HEK293T (cell line): ENCODE data around the gene CFAP299.

Source experiments
- CTCF ChIA-PET: fragments of 350-600 bp; formaldehyde crosslinking; extraction: SDS; loops from one replicate; lab custom pipeline; 2021; ENCODE audit warnings: antibody characterized with exemption, inconsistent platforms; lab: Yijun Ruan, JAX
- POLR2A ChIA-PET: fragments of 350-600 bp; formaldehyde crosslinking; extraction: SDS; loops from one replicate; lab custom pipeline; 2020; ENCODE audit warnings: antibody characterized with exemption, inconsistent platforms; lab: Yijun Ruan, JAX
- DNase-seq: peaks from one replicate; pipeline ENCODE4 v3.0.0; 2012; ENCODE audit warnings: mixed read lengths; ENCODE audit errors: extremely low spot score
- ARNT ChIP-seq: fragments of 450-650 bp; IDR thresholded peaks from 2 replicates; pipeline ENCODE4 v1.6.1; 2017; ENCODE audit warnings: mild to moderate bottlenecking
- BHLHE40 ChIP-seq: fragments of 450-650 bp; IDR thresholded peaks from 2 replicates; pipeline ENCODE4 v1.6.1; 2016; ENCODE audit warnings: mild to moderate bottlenecking, moderate library complexity, borderline replicate concordance
- CTBP1 ChIP-seq: fragments of 450-650 bp; IDR thresholded peaks from 2 replicates; pipeline ENCODE4 v1.6.1; 2016; ENCODE audit warnings: borderline replicate concordance
- ELF4 ChIP-seq: fragments of 450-650 bp; IDR thresholded peaks from 2 replicates; pipeline ENCODE4 v1.6.1; 2017; ENCODE audit warnings: antibody characterized with exemption
- FOXA1 ChIP-seq: fragments of 450-650 bp; IDR thresholded peaks from 2 replicates; pipeline ENCODE4 v1.6.1; 2016; ENCODE audit warnings: mild to moderate bottlenecking
- FOXK2 ChIP-seq: fragments of 450-650 bp; IDR thresholded peaks from 2 replicates; pipeline ENCODE4 v1.6.1; 2016; ENCODE audit warnings: mild to moderate bottlenecking
- FOXM1 ChIP-seq: fragments of 450-650 bp; IDR thresholded peaks from 2 replicates; pipeline ENCODE4 v1.6.1; 2017; ENCODE audit warnings: mild to moderate bottlenecking, borderline replicate concordance
- HDGF ChIP-seq: fragments of 450-650 bp; IDR thresholded peaks from 2 replicates; pipeline ENCODE4 v1.6.1; 2017; ENCODE audit warnings: antibody characterized with exemption, borderline replicate concordance
- L3MBTL2 ChIP-seq: fragments of 450-650 bp; conservative IDR thresholded peaks from 2 replicates; pipeline ENCODE4 v1.6.1; 2016; ENCODE audit warnings: mild to moderate bottlenecking
- LEF1 ChIP-seq: fragments of 450-650 bp; IDR thresholded peaks from 2 replicates; pipeline ENCODE4 v1.6.1; 2017; ENCODE audit warnings: mild to moderate bottlenecking, borderline replicate concordance
- NFRKB ChIP-seq: fragments of 450-650 bp; IDR thresholded peaks from 2 replicates; pipeline ENCODE4 v1.6.1; 2016; ENCODE audit warnings: mild to moderate bottlenecking, moderate library complexity
- SP1 ChIP-seq: fragments of 450-650 bp; IDR thresholded peaks from 2 replicates; pipeline ENCODE4 v1.6.1; 2017
- SUZ12 ChIP-seq: fragments of 450-650 bp; IDR thresholded peaks from 2 replicates; pipeline ENCODE4 v1.6.1; 2016; ENCODE audit warnings: mild to moderate bottlenecking
- TARDBP ChIP-seq: fragments of 450-650 bp; IDR thresholded peaks from 2 replicates; pipeline ENCODE4 v1.6.1; 2016
- ZNF384 ChIP-seq: fragments of 450-650 bp; IDR thresholded peaks from 2 replicates; pipeline ENCODE4 v1.6.1; 2016
- TF ChIP-seq, protein P1 (sequence below): fragments of 450-650 bp; IDR thresholded peaks from 2 replicates; pipeline ENCODE4 v1.6.1; 2016

The CFAP299 gene

DNA sequence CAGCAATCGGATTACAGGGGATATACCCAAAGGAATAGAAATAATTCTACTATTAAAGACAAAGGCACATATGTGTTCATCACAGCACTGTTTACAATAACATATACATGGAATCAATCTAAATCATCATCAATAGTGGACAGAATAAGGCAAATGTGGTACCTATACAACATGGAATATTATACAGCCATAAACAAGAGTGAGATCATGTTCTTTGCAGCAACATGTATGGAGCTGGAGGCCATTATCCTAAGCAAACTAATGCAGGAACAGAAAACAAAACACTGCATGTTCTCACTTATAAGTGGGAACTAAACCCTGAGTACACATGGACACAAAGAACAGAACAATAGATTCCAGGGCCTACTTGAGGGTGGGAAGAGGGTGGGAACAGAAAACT is 163.2 kb downstream of the CFAP299 start:
- CTCF ChIA-PET = no interaction called here
- POLR2A ChIA-PET = no interaction called here
- TF ChIP-seq NFRKB (no peak), SP1 (no peak), L3MBTL2 (no peak), TARDBP (no peak), HDGF (no peak), CTBP1 (no peak), ELF4 (no peak)
- DNase-seq = no peak

DNA sequence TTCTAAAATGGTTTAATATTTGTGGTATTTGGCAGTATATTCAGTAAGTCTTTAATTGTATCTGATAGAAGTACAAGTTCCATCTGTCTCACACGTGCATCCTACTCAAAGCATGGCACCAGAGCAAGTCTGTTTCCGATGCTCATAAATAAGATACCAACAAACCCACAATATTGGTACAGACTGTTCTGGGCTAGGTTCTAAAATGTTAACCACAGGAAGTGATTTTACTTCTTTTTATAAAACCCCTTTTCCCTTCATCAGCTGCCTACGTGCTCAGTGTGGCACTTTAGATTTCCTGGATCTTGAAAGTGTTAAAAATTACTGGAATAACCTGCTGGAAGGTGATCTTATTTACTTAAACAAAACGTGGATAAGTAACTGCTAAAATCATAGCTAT is 165.1 kb downstream of the CFAP299 start:
- POLR2A ChIA-PET = no interaction called here
- DNase-seq = no peak
- CTCF ChIA-PET = no interaction called here
- no peak for TF ChIP-seq BHLHE40
- TF ChIP-seq CTBP1 = no peak
- no peak for TF ChIP-seq L3MBTL2
- TF ChIP-seq SP1 = no peak
- no peak for TF ChIP-seq SUZ12

DNA sequence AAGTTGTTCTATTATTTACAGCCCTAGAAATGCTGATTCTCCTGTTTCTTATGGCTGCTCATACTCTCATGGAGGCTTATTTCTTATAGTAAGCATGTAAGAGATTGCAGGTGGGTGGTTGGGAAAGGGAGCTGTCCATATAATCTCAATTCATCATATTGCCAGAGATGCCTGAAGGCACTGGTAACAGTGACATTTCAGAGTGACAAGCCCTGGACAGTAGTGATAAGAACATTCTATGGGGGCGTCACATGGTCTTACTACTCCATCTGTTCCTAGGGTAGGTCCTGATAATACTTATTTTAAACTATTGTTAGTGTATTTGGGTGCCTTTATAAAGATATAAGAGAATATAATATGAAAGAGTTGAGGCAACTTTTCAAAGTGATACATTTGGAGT is 171.5 kb downstream of the CFAP299 start:
- no peak for DNase-seq
- TF ChIP-seq NFRKB (no peak), FOXK2 (no peak), SP1 (no peak), ARNT (no peak), SUZ12 (no peak), FOXA1 (no peak), TARDBP (no peak), ELF4 (no peak), L3MBTL2 (no peak), HDGF (no peak), BHLHE40 (no peak), LEF1 (no peak), CTBP1 (no peak), ZNF384 (no peak), FOXM1 (no peak)
- TF ChIP-seq, protein P1, sequence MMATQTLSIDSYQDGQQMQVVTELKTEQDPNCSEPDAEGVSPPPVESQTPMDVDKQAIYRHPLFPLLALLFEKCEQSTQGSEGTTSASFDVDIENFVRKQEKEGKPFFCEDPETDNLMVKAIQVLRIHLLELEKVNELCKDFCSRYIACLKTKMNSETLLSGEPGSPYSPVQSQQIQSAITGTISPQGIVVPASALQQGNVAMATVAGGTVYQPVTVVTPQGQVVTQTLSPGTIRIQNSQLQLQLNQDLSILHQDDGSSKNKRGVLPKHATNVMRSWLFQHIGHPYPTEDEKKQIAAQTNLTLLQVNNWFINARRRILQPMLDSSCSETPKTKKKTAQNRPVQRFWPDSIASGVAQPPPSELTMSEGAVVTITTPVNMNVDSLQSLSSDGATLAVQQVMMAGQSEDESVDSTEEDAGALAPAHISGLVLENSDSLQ = no peak
- ChIA-PET POLR2A (no interaction called here), CTCF (no interaction called here)

DNA sequence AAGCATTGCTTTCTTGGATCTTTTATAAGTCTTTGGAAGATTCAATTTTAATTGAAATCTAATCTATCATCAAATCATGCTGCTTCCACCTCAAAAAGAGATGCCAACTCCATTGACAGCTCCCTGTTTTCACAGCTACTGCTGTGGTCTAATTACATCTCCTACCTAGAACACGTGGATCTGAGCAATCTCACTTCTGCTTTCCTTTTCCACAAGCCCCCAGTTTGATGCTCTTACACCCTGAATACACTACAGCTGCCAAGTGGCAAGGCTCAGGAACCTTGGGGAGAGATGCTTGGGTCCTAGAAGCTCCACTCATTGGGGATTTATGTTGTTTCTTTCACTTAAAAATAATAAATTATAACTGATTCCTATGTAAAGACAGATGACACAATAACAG is 172.0 kb downstream of the CFAP299 start:
- CTCF ChIA-PET = no interaction called here

DNA sequence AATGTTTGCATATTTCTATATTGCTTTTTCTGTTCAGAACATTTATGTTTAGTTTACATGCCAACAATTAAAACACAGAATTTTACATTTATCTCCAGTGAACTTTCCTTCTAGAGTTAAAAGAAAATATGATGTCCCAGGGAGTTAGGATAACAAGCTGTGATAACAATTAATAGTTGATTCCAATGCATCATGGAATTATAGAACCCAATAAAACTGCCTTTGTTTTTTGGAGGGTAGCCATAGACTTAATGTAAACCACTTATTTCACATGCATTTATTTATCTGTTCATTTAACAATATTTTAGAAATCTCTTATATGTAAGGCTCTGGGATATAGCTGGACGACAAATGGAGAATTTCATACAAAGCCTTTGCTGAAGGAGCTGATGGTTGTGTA is 180.0 kb downstream of the CFAP299 start:
- ChIA-PET CTCF (no interaction called here), POLR2A (no interaction called here)
- DNase-seq = no peak
- no peak for TF ChIP-seq FOXK2
- TF ChIP-seq TARDBP = no peak
- no peak for TF ChIP-seq SP1
- no peak for TF ChIP-seq L3MBTL2
- TF ChIP-seq FOXA1 = no peak
- TF ChIP-seq, protein P1 = no peak
- TF ChIP-seq BHLHE40 = no peak
- TF ChIP-seq ELF4 = no peak
- no peak for TF ChIP-seq CTBP1
- TF ChIP-seq ZNF384 = no peak
- TF ChIP-seq FOXM1 = no peak
- TF ChIP-seq SUZ12 = no peak

More for the DNA sequence above, 172.0 kb downstream of the CFAP299 start:
- DNase-seq = no peak
- TF ChIP-seq HDGF (no peak), LEF1 (no peak), SUZ12 (no peak), FOXM1 (no peak)
- TF ChIP-seq, protein P1 = no peak
- POLR2A ChIA-PET = no interaction called here

DNA sequence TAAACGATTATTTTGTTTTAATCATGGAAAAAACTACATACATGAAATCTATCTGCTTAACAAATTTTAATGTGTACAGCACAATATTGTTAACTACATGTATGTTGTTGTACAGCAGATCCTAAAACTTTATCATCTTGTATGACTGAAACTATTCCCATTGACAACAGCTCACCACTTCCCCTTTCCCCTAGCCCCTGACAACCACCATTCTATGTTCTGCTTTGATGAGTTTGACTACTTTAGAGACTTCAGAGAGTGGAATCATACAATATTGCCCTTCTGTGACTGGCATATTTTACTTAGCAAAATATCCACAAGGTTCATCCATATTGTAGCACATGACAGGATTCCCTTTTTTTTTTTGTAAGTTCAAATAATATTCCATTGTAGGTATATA is 185.9 kb downstream of the CFAP299 start:
- TF ChIP-seq FOXM1 (no peak), LEF1 (no peak), FOXA1 (no peak), ARNT (no peak), SP1 (no peak), ZNF384 (no peak), NFRKB (no peak), L3MBTL2 (no peak), ELF4 (no peak), HDGF (no peak), TARDBP (no peak)
- TF ChIP-seq, protein P1 = no peak
- ChIA-PET CTCF (no interaction called here), POLR2A (no interaction called here)
- DNase-seq = no peak
